Activated CD4-positive, alpha-beta T cell treated with anti-CD3 and anti-CD28 coated beads, Interleukin-2, amount 50 U/mL, for 48 hours (primary cell): Measurements from ENCODE around the gene ARHGAP24.
"Not testable (repeated sequence)": the region's sequence is repeated elsewhere in the genome, so short reads cannot be mapped to it uniquely, and the experiment has no call there.

Source experiments
- DNase-seq, 2 experiments: peaks; one replicate each; pipeline ENCODE4 v3.0.0-alpha.2; 2020

ARHGAP24 gene

DNA sequence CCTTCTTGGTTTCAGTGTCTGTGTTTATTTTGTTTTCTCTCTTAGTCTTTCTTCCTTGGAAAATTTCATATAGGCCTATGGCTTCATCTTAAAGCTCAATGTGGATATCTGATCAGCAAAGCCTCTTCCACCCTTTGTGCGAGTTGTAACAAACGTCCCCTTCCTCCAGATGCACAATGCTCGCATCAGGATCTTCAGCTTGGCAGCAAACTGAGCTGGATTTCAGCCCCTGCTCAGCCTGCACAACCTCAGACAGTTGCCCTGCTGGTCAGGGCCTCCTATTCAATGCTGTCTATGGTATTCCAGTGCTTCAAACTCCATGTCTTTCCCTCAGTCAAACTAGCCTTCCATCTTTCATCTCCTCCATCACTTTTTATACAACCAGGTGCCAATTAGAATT, 309.4 kb downstream of the ARHGAP24 start:
- no peak for DNase-seq

DNA sequence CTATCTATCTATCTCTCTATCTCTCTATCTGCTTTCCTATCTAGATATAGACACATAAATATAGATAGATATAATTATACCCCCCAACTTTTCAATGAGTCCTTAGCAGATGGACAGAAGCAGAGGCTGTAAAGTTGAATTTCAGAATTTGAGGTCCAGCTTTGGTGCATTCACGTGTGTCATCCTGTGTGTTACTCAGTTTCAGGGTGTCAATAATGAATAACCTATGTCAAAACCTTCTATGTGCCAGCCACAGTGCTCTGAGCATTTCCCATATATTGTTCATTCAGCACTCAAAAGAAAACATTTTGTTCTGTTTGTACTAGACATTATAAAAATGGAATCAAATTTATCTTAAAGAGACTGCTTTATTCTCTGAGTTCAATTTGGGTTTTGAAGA, 310.0 kb downstream of the ARHGAP24 start:
- DNase-seq: no peak

GRCh38 chr4:85787133-85787532, 312.2 kb downstream of the ARHGAP24 start:
- DNase-seq: no peak

DNA sequence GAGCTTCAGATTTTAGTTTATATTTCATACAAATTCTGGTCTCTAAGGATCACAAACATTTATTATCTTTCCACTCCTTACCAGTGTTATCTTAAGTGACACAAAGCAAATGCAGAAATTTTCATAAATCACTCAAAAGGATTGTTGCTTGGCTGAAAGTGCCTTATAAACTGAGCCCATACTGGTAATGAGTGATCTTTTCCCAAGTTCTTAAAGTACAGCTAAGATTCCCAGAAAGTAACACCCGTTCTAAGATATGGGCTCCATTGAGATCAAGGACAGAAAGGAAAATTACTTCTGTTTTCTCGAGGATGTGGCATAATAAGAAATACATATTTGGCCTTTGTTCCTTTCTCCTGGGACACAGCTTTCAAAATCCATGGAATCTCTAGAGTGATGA, 313.7 kb downstream of the ARHGAP24 start:
- DNase-seq: no peak

- no peak for DNase-seq
Observed at GRCh38 chr4:85789241-85789640, 314.3 kb downstream of the ARHGAP24 start.

DNA sequence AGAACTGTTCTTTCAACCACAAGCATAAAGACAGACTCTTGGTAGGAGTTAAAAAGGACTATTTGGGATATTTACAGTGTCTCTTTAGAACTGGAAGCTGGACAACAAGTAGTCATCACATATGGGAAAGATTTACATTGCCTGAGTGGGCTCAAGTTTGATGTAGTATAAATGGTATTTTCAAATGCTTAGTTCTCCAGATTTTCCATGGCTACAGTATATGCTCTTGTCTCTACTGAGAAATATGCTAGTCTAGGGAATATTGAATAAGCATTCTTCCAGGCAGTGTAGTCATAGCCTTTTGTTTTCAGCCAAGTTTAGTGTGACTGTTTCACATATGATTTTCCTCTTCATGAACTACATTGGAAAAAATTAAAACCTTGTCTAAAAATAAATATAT, 315.6 kb downstream of the ARHGAP24 start:
- no peak for DNase-seq

DNA sequence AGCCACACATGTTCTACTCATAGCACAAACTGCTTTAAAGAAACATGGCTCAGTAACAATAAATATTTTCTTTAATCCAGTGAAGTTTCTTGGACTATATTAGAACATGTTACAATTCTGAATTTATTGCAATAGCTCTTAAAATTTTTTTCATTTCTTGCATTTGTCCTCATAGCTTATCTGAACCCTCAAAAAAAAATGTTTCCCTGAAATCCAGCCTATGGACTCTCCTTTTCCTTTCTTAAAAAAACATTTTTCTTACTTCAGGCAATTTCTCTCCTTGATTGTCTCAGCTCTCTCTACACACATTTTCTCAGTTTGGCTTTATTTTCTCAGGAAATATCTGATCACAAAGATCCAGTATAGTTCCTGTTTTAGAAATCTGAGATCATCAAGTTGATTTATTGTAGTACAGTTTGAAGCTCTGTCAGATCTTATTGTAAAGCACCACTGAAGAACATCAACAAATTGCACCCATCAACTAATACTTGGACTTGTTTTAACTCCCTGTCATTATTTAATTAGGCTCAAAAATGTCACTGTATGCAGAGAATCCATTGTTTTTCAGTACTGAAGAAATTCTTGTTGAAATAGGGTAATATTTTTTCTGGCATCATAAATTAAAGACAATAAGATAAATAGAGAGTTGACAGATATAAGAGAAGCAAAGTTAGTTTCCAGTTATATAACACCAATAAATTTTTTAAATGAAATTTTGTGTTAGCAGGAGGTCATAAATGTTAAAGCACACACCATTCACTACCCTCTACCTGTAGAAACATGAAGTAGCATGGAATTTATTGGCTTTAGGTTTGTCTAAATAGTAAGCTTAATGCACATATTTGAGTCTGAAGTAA, 317.7 kb downstream of the ARHGAP24 start:
- DNase-seq: no peak

DNA sequence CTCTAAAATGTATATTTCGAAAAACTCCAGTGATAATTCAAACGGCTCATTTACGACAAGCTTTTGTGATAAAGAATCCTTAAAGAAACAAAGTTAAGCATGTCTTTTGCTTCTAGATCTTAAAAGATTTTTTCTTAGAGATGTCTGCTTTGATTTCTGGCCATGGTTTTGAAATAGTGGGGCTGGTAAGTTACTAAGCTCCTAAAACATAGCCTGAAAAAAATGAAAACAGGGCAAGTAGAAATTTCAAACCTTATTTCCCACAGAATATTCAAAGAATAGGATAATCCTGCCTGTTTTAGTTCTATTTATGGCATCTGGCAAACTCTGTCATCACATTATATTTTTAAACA, 318.3 kb downstream of the ARHGAP24 start:
- no peak for DNase-seq

GRCh38 chr4:85798012-85798770, 323.2 kb downstream of the ARHGAP24 start:
- DNase-seq: no peak

DNA sequence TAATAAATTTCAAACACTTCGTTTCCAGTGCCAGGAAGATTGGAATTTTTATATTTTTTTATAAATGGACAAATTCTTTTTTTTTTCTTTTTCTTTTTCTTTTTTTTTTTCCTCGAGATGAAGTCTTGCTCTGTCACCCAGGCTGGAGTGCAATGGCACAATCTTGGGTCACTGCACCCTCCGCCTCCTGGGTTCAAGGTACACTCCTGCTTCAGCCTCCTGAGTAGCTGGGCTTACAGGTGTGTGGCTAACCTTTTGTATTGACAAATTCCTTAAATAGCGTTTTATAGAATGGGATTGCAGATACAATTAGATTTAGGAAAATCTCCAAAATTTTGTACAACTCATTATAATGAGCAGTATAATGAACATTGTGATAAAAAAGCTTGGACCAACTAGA, 328.9 kb downstream of the ARHGAP24 start:
- no peak for DNase-seq

DNA sequence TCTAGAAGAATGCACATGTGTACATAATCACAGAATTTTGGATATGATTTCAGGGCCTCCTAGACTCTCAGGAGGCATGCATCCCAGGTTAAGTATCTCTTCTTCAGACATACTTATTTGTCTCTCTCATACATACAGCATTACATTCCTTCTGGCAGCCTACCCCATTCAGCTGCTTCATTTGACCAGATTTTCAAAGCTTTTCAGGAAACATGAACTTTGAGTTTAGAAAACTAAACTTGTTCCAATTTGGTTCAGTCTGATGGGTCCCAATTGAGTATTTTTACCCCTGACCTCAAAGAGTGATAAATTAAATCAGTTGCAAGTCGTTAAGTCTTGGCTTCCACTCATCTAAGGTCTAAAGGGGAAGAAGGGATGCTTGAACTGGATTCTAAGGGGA, 330.9 kb downstream of the ARHGAP24 start:
- DNase-seq: no peak

- DNase-seq: no peak
Observed at GRCh38 chr4:85806334-85806733, 331.4 kb downstream of the ARHGAP24 start.

DNA sequence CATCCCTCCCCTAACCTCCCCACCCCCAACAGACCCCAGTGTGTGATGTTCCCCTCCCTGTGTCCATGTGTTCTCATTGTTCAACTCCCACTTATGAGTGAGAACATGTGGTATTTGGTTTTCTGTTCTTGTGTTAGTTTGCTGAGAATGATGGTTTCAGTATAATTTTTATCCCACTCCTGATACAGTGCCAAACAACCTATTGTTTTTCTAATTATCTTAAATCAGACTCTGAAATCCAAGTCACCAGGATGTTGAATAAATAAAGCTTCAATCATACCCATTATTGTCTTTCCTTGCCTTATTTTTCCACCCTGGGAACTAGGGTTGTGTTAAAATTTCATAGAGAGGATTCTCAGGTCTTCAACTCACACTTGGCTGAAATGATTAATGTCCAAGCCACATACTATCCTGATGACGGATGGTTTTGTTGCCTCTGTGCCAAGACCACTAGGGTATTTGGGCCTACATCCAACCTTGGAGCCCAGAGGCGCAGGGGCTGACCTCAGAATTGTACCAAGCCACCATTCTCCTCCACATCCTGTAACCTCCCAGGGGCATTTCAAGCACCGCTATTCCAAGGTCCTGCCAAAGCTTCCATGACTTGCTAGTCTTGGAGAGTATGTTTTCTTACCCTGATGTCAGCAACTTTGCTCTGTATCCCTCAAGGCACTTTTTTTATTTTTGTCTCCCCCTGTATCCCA, 332.4 kb downstream of the ARHGAP24 start:
- no peak for DNase-seq

DNA sequence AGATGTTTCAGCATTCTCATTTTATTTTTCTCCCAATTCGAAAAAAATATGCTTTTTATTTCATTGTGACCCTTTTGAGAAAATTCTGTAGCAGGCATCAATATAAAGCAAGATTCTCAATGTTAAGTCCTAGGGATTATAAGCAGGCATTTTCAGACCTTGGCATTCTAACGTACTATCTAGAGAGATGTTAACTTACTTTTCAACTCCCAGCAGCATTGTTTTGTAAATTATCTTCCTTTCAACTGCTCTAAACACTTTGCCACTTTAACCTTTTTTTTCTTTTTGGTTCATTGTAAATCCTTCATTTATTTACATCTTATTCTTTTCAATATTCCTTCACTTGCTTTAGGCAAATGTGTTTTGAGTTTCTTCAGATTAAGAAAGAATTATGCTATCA, 333.2 kb downstream of the ARHGAP24 start:
- DNase-seq: no peak

DNA sequence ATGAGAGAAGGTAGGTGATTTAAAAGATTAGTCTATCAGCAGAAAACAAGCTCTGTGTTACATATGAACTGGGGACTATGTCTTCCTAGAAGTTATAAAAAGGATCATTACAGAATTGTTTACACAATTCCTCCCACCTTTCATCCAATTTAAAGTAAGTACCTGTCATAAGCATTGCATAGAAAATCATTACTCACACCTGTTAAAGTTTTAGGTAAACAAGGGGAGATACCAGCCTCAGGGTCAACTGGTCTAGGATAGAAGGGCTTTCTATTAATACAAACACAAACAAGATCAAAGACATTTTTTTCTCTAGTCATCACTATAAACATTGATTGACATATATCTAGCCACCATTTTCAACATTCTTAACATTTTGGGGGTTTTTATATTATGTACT, 333.9 kb downstream of the ARHGAP24 start:
- DNase-seq: no peak

DNA sequence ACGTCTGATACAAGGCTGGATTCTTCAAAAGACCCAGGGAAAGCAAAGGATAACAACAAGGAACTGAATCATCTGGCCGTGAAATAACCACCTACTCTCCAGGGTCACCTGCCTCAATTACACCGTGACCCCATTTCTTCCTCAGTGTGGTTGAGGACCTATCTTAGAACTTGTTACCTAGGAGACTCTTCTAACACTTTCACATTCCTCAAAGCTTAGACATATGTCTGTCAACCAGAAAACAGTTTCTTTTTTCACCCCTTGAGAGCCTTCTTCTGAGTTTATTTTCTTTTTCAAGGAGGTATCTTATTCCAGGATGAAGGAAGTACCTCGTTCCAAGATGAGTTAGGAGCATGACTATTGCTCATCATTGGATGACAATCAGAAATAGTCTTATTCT, 337.8 kb downstream of the ARHGAP24 start:
- no peak for DNase-seq

- no peak for DNase-seq
Observed at GRCh38 chr4:85815796-85816459, 341.0 kb downstream of the ARHGAP24 start.

DNA sequence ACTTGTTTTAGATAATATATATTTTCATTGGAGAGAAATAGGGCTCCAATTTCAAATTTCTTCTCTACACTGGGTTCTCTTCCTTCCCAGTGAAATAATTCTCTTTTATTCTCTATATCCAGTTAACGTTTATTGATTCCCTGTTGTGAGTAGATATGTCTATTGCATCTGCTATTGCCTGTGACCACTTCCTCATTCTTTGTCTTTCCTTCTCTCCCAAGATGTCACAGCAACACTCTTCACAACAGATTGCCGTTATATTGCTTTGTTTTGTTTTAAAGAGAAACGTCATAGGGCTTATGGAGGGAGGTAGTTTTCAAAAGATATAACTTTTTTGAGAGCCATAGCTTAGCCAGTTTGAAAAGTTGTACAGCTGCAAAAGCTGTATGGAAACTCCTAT, 343.8 kb downstream of the ARHGAP24 start:
- no peak for DNase-seq

DNA sequence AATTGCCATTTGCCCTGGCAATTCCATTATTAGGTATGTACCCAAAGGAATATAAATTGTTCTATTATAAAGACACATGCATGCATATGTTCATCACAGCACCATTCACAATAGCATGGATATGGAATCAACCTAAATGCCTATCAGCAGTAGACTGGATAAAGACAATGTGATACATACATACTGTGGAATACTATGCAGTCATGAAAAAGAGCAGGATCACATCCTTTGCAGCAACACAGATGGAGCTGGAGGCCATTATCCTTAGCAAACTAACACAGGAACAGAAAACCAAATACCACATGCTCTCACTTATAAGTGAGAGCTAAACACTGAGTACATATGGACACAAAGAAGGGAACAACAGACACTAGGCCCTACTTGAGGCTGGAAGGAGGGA, 345.2 kb downstream of the ARHGAP24 start:
- DNase-seq: not testable (repeated sequence)

DNA sequence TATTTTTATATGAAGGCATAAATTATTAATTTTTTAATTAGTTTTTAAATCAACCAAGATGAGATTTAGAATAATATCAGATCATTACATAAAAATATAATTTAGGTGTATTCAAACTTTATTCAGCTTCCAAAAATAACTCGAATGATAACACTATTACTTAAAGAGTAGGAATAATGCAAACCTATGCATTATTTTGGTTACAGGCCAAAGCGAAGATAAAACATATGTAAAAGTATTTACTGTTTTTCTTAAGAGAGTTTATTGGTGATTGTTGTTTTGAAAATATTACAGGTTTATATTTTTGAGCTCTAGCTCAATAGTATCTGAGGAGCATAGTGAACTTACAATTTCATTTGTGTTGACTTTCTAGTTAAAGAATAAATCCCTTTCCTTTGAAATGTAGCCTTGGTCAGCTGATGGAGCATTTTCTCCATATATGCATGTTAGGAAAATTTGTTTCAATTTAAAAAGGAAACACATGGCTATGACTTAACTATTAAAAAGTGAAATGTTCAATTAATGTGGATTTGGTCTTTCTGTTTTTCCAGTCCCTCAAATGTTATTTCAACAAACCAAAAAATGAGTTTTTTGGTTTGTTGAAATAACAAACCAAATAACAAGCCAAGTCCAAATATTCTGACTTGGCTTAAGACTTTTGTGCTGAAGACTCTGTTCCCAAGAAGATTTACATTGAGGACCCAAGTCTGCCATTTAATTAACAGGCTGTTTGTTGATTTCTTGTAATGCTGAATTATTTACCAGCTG, 346.9 kb downstream of the ARHGAP24 start:
- no peak for DNase-seq

DNA sequence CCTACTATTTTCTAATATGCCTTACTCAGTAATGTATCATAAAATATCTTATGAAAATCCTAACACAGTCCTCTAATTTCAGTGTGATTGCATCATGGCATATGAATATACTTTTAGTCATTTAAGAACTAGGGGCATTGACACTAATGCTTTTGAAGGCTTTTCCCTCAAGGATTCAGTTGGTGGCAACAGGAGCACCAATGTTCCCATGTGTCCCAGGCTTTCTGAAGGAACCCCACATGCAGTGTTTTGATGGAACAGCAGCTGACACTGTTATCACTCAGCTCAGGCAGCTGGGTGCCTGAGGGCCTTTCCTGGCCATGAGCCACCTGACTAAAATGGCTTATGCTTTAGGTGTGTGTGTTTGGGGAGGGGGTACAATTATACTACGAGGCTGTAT, 348.3 kb downstream of the ARHGAP24 start:
- no peak for DNase-seq

DNA sequence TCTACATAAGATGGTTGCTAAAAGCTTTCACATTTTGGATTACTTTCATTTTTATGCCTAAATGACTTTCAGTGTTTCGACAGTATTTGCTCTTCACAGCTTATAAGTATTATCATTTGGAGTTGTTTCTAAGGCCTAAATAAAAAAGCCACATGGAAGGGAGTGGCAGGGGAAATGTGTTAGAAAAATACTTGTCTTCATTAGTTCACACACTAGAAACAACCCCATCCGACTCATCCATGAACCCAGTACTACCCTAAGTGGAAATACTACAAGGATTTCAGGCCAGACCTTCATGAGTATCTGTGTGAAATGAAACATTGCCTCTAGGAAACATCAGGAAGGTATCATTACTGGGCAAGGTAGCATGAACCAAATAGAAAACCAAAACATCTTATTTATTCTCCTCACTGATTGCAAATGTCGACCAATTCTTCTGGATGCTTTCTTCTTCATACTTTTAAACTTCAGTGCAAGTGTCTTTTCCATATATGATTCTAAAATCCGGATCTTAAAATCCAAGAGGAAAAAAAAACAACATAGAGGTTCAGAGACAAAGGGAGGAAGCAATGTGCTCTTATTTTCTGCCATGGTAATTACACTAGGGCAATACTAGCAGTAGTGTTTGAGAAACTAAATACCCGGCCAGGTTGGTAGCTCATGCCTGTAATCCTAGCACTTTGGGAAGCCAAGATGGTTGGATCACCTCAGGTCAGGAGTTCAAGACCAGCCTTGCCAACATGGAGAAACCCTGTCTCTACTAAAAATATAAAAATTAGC, 349.4 kb downstream of the ARHGAP24 start:
- DNase-seq: no peak
